ENCODE results near the gene DDRGK1. TPM values are rescaled to one million over a fixed set of nuclear protein-coding genes. Genes with fewer than 3 reads are reported as not detected.

Gene DDRGK1
- total RNA-seq, 1 experiment from 2014 or later, result 97.7 TPM

GRCh38 chr20:3168829-3169590, 35.5 kb downstream of the DDRGK1 start:
- no TSS peak for BruUV-seq (replicated peaks)
- intact Hi-C loops (cut with micrococcal nuclease), result no loop called here
- no peaks in the 10 kb centered on the region for H3K9me3 ChIP-seq (ENCODE audit: low read length)
- no peak overlapping the region for H3K27ac ChIP-seq (ENCODE audit: low read length)
- DNase-seq (no peak), ATAC-seq (no peak)
- no peak overlapping the region for H2AFZ ChIP-seq (ENCODE audit: low read length)
- no peaks in the 10 kb centered on the region for H3K79me2 ChIP-seq (ENCODE audit: low read length)
- H3F3A ChIP-seq (ENCODE audit: low read length, unreplicated experiment), result no peaks in the 10 kb centered on the region
- POLR2A ChIA-PET (ENCODE audit: unreplicated experiment), result no interaction called here
- H3K9me2 ChIP-seq (replicated peaks; ENCODE audit: low read length), result no peaks in the 10 kb centered on the region
- H3K4me2 ChIP-seq (ENCODE audit: low read length), result no peak overlapping the region
- H3K9ac ChIP-seq (ENCODE audit: low read length), result no peak overlapping the region
- no peak overlapping the region for H3K4me3 ChIP-seq (ENCODE audit: low read length)
- H3K36me3 ChIP-seq (ENCODE audit: low read depth, low read length), result no peaks in the 10 kb centered on the region
- no peaks in the 10 kb centered on the region for H3K27me3 ChIP-seq (ENCODE audit: low read length)
- no peak for TF ChIP-seq EZH2phosphoT487 (IDR thresholded peaks at IDR 0.05; ENCODE audit: borderline replicate concordance, low read length)
- TF ChIP-seq CTCF (conservative IDR thresholded peaks at IDR 0.05; ENCODE audit: low read depth, low read length), result no peak
- no peak for TF ChIP-seq EZH2 (IDR thresholded peaks at IDR 0.05; ENCODE audit: low read length, unreplicated experiment)
- H4K20me1 ChIP-seq (ENCODE audit: low read length), result no peaks in the 10 kb centered on the region
- no peaks in the 10 kb centered on the region; the same call in 1 of the 2 replicates for H3K4me1 ChIP-seq (ENCODE audit: insufficient read depth, low read length)
- CTCF ChIA-PET, result no interaction called here

- intact Hi-C loops (cut with micrococcal nuclease), result no loop called here
- no peak overlapping the region for H3K9ac ChIP-seq (ENCODE audit: low read length)
- no peak for TF ChIP-seq EZH2phosphoT487 (IDR thresholded peaks at IDR 0.05; ENCODE audit: borderline replicate concordance, low read length)
- TF ChIP-seq CTCF (conservative IDR thresholded peaks at IDR 0.05; ENCODE audit: low read depth, low read length), result no peak
- no peak for TF ChIP-seq EZH2 (IDR thresholded peaks at IDR 0.05; ENCODE audit: low read length, unreplicated experiment)
- H3K4me1 ChIP-seq (ENCODE audit: insufficient read depth, low read length), result no peaks in the 10 kb centered on the region; the same call in 1 of the 2 replicates
- no peak for ATAC-seq
- no peaks in the 10 kb centered on the region for H3K79me2 ChIP-seq (ENCODE audit: low read length)
- POLR2A ChIA-PET (ENCODE audit: unreplicated experiment), result no interaction called here
- no TSS peak for BruUV-seq (replicated peaks)
- no peaks in the 10 kb centered on the region for H3K36me3 ChIP-seq (ENCODE audit: low read depth, low read length)
- H3K27me3 ChIP-seq (ENCODE audit: low read length), result no peaks in the 10 kb centered on the region
- no peaks in the 10 kb centered on the region for H3K9me3 ChIP-seq (ENCODE audit: low read length)
- no peak overlapping the region for H3K4me2 ChIP-seq (ENCODE audit: low read length)
- H4K20me1 ChIP-seq (ENCODE audit: low read length), result no peaks in the 10 kb centered on the region
- CTCF ChIA-PET, result no interaction called here
- no peak overlapping the region for H2AFZ ChIP-seq (ENCODE audit: low read length)
- H3F3A ChIP-seq (ENCODE audit: low read length, unreplicated experiment), result no peaks in the 10 kb centered on the region
- no peak for DNase-seq
- H3K4me3 ChIP-seq (ENCODE audit: low read length), result no peak overlapping the region
- H3K9me2 ChIP-seq (replicated peaks; ENCODE audit: low read length), result no peaks in the 10 kb centered on the region
- H3K27ac ChIP-seq (ENCODE audit: low read length), result no peak overlapping the region
These were observed 36.2 kb downstream of the DDRGK1 start for GRCh38 chr20:3168079-3168828.

- no peaks in the 10 kb centered on the region for H4K20me1 ChIP-seq (ENCODE audit: low read length)
- no peaks in the 10 kb centered on the region for H3K9me3 ChIP-seq (ENCODE audit: low read length)
- H3K9ac ChIP-seq (ENCODE audit: low read length), result no peak overlapping the region
- H3K4me1 ChIP-seq (ENCODE audit: insufficient read depth, low read length), result no peaks in the 10 kb centered on the region; the same call in 1 of the 2 replicates
- ChIA-PET CTCF (no interaction called here), POLR2A (ENCODE audit: unreplicated experiment) (no interaction called here)
- DNase-seq (no peak), ATAC-seq (no peak)
- H3K79me2 ChIP-seq (ENCODE audit: low read length), result no peaks in the 10 kb centered on the region
- no peaks in the 10 kb centered on the region for H3K36me3 ChIP-seq (ENCODE audit: low read depth, low read length)
- no peak overlapping the region for H2AFZ ChIP-seq (ENCODE audit: low read length)
- no peak overlapping the region for H3K27ac ChIP-seq (ENCODE audit: low read length)
- BruUV-seq (replicated peaks), result no TSS peak
- no peak overlapping the region for H3K4me3 ChIP-seq (ENCODE audit: low read length)
- no peaks in the 10 kb centered on the region for H3F3A ChIP-seq (ENCODE audit: low read length, unreplicated experiment)
- no peak overlapping the region for H3K4me2 ChIP-seq (ENCODE audit: low read length)
- intact Hi-C loops (cut with micrococcal nuclease), result no loop called here
- no peaks in the 10 kb centered on the region for H3K9me2 ChIP-seq (replicated peaks; ENCODE audit: low read length)
- H3K27me3 ChIP-seq (ENCODE audit: low read length), result no peaks in the 10 kb centered on the region
- TF ChIP-seq EZH2 (IDR thresholded peaks at IDR 0.05; ENCODE audit: low read length, unreplicated experiment) (no peak), CTCF (conservative IDR thresholded peaks at IDR 0.05; ENCODE audit: low read depth, low read length) (no peak), EZH2phosphoT487 (IDR thresholded peaks at IDR 0.05; ENCODE audit: borderline replicate concordance, low read length) (no peak)
These were observed 36.8 kb downstream of the DDRGK1 start for GRCh38 chr20:3167738-3168078.
